GM12891 (cell line): Measurements from ENCODE around the gene MED23.

Experiments used
- DNase-seq: peaks from one replicate; pipeline ENCODE4 v3.0.0; 2011; ENCODE audit warnings: low spot score; ENCODE audit not compliant: insufficient read length
- FAIRE-seq: peaks from 2 replicates; lab custom pipeline; 2011; peaks lifted over from hg19 to GRCh38; lab: Jason Lieb, UNC
- PAX5 ChIP-seq: IDR thresholded peaks from 2 replicates; pipeline ENCODE4 v1.6.1; 2011; ENCODE audit warnings: low read length, moderate library complexity, mild to moderate bottlenecking; ENCODE audit not compliant: insufficient read depth, severe bottlenecking
- POLR2A ChIP-seq: IDR thresholded peaks from 2 replicates; pipeline ENCODE4 v1.6.1; 2011; ENCODE audit warnings: low read depth, low read length, control low read depth
- POLR2AphosphoS5 ChIP-seq: IDR thresholded peaks from 2 replicates; pipeline ENCODE4 v1.6.1; 2011; ENCODE audit warnings: low read depth, low read length, control low read depth
- POU2F2 ChIP-seq: IDR thresholded peaks from 2 replicates; pipeline ENCODE4 v1.6.1; 2011; ENCODE audit warnings: low read depth, mild to moderate bottlenecking, control low read depth, low read length, moderate library complexity
- SPI1 ChIP-seq: IDR thresholded peaks from 2 replicates; pipeline ENCODE4 v1.6.1; 2011; ENCODE audit warnings: low read depth, low read length, control low read depth
- TAF1 ChIP-seq: IDR thresholded peaks from 2 replicates; pipeline ENCODE4 v1.6.1; 2011; ENCODE audit warnings: low read depth, low read length, control low read depth

MED23 gene

DNA sequence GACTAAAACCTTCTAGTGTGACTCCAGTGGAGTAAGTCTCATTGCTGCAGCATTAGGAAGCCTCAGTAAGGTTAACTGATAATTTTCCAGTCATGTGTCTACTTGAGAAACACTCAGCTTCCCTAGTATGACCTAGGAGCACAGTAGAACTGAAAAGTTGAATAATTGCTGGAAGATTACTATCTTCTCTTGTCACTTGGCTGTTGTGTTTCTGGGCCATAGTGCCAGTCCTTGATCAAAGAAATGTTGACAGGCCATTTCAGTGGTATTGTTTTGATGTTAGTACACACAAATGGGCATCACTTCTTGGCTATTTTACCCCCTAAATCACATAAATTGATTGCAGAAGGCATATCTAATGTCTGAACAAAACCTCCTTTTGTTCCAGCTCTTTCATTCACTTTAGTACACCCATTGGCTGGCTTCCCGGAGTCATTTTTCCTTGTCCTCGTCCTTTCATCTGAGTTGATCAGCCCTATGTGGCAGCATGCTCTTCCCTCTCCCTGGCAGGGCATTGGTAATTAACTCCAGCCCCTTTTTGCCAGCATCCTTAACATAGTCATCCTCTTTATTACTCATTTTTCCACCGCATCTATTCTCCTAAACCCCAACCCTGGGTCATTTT is 15.1 kb upstream of the MED23 start:
- FAIRE-seq (no peak), DNase-seq (no peak)
- TF ChIP-seq POLR2A (no peak), PAX5 (no peak), SPI1 (no peak), TAF1 (no peak), POLR2AphosphoS5 (no peak), POU2F2 (no peak)

DNA sequence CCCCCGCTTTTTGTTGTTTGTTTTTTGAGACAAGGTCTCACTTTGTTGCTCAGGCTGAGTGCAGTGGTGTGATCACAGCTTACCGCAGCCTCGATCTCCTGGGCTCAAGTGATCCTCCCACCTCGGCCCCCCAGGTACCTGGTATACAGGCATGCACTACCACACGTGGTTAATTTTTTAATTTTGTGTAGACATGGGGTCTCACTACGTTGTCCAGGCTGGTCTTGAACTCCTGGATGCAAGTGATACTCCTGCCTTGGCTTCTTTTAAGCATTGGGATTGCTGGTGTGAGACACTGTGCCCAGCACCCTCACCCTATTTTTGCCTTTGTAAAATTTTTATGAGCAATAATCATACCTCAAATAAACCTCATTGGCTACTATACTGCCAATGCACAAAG is 14.5 kb upstream of the MED23 start:
- no peak for TF ChIP-seq SPI1
- no peak for TF ChIP-seq TAF1
- TF ChIP-seq POU2F2: no peak
- no peak for TF ChIP-seq POLR2A
- TF ChIP-seq POLR2AphosphoS5: no peak
- no peak for TF ChIP-seq PAX5
- no peak for FAIRE-seq
- DNase-seq: no peak

DNA sequence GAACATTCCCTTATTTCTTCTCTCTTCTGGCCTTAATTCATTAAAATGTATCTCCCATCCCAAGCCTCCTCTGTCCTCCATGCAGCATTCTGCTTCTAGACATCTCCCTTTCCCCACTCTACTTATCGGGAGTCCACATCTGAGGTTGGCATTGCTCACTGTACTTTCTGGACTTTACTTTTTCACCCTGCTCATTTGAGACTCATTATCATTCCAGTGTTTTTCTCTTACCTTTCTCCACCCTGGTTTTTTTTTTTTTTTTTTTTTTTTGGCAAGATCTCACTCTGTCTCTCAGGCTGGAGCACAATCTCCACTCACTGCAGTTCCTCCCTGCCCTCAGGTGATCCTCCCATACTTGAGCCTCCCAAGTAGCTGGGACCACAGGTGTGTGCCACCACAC is 13.5 kb upstream of the MED23 start:
- FAIRE-seq: no peak
- TF ChIP-seq PAX5 (no peak), POLR2A (no peak)
- DNase-seq: no peak

DNA sequence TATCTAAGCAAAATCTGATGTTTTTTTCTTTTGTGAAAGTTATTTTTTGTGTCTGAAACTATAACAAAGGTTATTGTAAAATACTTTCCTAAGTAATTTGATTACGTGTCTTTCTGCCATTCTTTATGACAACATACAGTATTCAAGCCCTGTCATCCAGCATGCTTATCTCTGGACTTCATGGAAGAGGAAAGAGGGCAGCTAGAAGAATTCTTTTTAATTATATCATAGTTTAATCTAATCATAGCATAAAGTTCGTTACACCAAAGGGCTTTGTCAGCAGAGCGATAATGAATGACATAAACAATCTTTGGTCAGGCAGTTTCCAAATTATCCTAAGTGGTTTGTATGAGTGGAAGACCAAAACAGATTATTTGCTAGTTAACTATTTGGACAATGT is 12.5 kb upstream of the MED23 start:
- DNase-seq: no peak
- FAIRE-seq: no peak
- TF ChIP-seq PAX5 (no peak), POLR2A (no peak), POU2F2 (no peak), POLR2AphosphoS5 (no peak), TAF1 (no peak), SPI1 (no peak)

DNA sequence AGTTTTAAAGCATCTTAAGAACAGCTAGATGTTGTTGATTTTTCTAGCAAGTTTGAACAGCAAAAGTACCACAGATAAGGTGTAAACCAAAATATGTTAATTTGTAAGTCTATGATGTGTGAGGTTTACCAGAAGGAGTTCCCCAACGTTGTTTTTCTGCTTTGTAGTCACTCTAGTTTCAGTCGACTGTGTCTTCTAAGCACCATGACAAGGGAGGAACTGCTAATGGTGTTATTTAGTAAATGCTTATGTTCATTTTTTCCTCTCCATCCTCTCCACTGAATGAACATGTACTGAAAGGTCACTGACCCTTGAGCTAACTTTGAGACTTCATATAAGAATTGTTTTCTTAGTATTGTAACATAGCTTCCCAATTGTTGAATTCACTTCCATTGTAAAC is 12.1 kb upstream of the MED23 start:
- DNase-seq (no peak), FAIRE-seq (no peak)
- TF ChIP-seq PAX5: no peak
- peak; percentile 40 for TF ChIP-seq SPI1

DNA sequence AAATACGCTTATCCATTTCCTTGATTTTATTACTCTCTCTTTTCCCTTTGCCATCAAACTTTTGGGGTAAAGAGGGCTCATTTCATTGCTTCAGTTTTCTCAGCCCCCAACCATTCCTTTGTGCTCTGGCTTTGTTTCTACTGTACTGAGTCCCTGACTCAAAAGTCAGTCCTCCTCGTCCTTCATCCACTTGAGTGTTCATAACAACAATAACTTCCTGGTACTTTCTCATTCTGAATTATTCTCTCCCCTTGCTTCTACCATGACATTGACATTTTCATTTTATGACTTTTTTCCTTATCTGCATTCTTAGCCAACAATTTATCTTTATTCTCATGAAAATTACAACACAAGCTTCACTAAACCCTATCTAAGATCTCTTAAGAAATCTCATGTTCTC is 10.0 kb upstream of the MED23 start:
- no peak for DNase-seq
- no peak for FAIRE-seq
- TF ChIP-seq POLR2AphosphoS5: no peak
- no peak for TF ChIP-seq TAF1

DNA sequence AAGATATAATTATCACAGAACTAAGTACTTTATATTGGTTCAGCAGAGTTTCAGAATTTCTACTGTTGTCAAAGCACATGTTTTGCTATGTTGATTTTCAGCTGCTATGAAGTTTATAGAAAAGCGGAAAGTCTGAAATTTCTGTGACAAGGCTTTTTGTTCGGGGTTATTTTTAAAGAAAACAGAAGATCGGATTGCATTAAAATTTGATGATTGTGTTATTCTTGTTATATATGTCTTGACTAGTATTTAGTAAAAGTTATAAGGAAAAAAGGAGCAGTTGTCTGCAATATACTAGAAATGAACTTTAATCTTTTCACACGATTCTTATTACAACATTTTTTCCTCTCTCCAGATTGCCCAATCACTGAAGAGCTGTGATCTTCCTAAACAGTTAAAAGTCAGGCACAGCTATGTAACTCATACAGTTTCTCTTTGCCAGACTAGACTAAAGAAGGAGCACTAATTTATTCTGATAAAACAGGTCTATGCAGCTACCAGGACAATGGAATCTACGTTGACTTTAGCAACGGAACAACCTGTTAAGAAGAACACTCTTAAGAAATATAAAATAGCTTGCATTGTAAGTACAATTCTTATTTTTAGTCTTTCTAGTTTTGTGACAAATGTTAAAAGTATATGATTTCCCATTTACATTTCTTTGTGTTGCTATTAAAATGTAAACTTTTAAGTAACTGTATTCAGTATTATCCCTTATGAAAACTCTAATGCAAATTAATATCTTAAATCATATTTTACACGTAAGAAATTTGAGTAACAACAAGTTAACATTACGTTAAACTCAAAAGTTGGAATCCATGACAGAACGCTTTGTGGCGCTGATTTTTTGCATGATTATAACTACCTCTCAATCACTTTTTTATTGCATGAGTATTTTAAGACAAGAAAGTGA is 9.1 kb upstream of the MED23 start, which contains the start of gene ENPP3:
ENPP3 (plus strand) TSS at position 423 of the 913 bp plus-strand sequence; CDS start at position 506, 83 bp downstream.
- FAIRE-seq: no peak
- DNase-seq: no peak
- TF ChIP-seq SPI1 (no peak), POU2F2 (no peak), PAX5 (no peak), POLR2A (no peak), TAF1 (no peak), POLR2AphosphoS5 (no peak)

DNA sequence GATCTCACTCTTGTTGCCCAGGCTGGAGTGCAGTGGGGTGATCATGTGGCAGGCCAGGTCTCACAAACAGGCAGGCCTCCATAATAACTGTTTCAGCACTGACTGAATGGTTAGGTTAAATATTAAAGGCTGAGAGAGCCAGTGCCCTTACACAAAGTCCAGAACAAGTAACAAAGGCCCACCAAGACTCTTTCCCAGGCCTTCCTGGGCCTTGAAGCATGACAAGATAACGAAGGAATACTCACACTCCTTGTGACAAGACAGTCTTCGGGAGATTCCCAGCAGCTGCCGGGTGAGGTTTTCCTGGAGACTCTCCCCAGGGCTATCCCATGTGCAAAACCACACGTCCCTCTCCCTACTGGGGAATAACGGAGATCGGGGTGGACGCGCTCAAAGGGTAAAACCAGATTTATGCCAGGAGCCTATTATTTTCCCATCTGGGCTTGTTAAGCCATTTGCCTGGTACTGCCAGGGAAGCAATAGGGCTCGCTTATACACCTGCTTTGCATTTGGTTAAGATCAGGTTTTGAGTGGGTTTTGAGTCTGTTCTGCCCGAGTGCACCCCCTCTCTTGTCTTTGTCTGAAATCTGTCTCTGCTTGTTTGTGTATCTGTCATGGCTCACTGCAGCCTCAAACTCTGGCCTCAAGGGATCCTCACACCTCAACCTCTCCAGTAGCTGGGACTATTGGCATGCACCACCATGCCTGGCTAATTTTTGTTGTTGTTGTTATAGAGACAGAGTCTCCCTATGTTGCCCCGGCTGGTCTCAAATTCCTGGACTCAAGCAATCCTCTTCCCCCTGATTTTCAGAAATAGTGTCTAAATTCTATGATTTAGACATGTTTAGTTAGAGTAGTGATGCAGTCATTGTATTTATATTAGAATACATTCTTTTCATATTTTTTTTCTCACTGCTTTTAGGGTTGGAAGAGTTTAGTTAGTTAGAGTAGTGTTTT is 7.6 kb upstream of the MED23 start:
- FAIRE-seq: no peak
- DNase-seq: no peak
- no peak for TF ChIP-seq POLR2A
- no peak for TF ChIP-seq POLR2AphosphoS5
- no peak for TF ChIP-seq PAX5
- no peak for TF ChIP-seq POU2F2
- no peak for TF ChIP-seq TAF1
- no peak for TF ChIP-seq SPI1

DNA sequence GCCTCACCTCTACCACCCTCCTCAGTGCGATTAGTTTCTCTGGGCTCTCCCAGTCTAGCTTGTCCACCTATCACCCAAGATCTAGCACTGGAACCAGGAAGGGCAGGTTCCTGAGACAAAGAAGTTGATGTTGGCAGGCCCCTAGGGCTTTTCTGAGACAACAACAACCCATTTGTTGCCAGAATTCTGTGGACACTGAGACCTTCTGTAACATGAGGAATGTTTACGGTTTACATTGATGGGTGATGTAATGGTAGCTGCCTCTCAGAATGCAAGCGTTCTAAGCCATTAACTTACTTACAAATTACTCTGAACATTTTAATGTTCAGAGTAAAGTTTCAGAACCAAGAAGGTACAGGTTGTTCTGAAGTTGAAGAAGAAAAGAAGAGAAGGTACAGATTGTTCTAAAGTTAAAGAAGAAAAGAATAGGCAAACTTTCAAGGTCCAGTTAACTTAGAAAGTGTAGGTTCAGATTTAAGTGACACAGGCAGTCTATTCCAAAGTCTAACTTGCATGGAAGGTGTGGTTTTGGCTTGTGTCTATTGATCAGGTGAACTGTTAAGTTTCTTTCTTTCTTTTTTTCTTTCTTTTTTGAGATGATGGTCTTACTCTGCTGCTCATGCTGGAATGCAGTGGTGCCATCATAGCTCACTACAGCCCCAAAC is 3.7 kb upstream of the MED23 start:
- TF ChIP-seq PAX5 (no peak), SPI1 (no peak), TAF1 (no peak), POLR2AphosphoS5 (no peak)
- DNase-seq (no peak), FAIRE-seq (no peak)
